Measurements from ENCODE around the gene ITCH.

The ITCH gene

DNA sequence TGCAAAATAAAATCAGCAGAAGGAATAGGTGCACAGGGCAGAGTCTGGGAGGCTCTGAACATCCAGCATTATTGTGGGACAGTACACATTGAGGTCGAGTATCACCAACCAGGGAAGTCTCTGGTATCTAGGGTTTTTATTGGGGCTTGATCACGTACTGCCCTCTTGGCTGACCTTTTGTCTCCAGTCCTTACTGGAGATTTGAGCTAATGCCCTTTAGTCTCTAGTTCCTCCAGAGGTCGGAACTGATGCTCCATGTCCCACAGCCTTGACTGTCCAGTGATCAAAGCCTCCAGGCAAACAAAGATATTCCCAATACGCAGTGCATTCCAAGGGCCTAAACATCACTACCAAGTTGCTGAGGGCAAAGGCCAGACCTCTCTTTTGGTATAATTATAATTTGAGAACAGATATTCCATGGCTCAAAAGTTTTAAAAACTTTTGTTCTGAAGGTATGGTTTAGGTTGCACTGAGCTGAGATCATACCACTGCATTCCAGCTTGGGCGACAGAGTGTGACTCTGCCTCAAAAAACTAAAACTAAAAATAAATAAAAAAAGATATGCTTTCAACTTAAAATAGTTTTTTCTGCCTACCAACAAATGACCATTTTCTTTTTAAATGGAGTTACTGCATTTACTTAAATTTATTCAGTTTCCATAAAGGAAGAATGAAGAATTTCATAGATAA, 96.3 kb downstream of the ITCH start:
- no peak for DNase-seq (ENCODE audit: low read depth)
- H3K4me3 ChIP-seq (ENCODE audit: low read length), result no peak overlapping the region
- TF ChIP-seq, protein P1, sequence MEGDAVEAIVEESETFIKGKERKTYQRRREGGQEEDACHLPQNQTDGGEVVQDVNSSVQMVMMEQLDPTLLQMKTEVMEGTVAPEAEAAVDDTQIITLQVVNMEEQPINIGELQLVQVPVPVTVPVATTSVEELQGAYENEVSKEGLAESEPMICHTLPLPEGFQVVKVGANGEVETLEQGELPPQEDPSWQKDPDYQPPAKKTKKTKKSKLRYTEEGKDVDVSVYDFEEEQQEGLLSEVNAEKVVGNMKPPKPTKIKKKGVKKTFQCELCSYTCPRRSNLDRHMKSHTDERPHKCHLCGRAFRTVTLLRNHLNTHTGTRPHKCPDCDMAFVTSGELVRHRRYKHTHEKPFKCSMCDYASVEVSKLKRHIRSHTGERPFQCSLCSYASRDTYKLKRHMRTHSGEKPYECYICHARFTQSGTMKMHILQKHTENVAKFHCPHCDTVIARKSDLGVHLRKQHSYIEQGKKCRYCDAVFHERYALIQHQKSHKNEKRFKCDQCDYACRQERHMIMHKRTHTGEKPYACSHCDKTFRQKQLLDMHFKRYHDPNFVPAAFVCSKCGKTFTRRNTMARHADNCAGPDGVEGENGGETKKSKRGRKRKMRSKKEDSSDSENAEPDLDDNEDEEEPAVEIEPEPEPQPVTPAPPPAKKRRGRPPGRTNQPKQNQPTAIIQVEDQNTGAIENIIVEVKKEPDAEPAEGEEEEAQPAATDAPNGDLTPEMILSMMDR (conservative IDR thresholded peaks at IDR 0.05; ENCODE audit: low read depth, low read length), result no peak

DNA sequence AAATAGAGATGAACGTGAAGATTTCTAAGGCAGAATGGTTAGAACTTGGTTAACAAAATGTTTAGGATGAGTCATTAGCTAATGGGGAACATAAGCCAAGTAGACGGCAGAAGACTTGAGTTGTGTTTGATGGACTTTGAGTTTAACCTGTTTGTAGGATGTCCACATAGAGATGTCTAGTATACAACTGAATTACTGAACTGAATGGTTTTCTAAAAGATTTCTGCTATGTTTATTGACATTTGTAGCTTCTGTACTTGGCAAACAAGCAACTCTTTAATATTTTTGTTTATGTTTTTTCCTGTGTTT, 98.7 kb downstream of the ITCH start:
- TF ChIP-seq, protein P1 (conservative IDR thresholded peaks at IDR 0.05; ENCODE audit: low read depth, low read length), result no peak
- no peak for DNase-seq (ENCODE audit: low read depth)
- no peak overlapping the region for H3K4me3 ChIP-seq (ENCODE audit: low read length)

DNA sequence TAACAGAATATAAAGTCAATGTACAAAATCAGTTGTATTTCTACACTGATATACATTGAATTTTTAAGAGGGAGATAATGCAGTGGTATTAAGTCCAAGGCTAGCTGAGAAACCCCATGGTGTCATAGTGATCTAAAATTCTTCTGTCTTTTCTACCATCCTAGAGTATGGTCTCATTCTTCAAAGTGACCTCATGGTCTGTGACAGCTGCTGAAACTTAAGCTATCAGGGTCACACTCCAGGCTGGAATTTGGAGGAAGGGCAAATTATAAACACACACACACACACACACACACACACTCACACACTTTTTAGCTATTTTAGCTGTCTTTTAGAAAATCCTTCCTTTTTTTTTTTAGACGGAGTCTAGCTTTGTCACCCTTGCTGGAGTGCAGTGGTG, 105.9 kb downstream of the ITCH start:
- no peak overlapping the region for H3K4me3 ChIP-seq (ENCODE audit: low read length)
- TF ChIP-seq, protein P1 (conservative IDR thresholded peaks at IDR 0.05; ENCODE audit: low read depth, low read length), result no peak
- DNase-seq (ENCODE audit: low read depth), result no peak

DNA sequence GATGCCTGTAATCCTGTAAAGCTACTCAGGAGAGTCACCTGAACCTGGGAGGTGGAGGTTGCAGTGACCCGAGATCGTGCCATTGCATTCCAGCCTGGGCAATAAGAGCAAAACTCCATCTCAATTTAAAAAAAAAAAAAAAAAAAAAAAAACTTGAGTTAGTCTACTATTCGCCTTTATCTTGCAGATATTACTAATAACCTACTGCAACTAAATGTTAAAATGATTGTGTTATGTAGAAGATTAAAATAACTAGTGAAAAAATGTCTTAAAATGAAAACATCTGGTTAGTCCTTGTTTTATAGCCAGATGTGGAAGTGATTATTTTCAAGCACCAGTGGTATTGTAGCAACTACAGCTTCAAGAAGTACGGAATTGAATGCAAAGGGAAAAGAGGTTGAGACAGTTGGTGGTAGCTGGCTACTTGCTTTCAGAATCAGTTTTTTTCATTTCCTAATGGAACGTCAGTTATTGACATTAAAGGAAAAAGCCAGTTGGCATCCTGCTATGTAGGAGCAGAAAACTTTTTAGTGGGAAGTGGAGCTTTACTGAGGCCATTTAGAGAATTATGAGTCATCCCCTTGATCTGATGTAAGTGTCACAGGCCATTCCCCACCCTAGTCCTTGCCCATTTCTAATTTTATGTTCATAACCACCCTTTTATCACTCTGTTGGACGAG, 109.3 kb downstream of the ITCH start:
- H3K4me3 ChIP-seq (ENCODE audit: low read length), result no peak overlapping the region
- TF ChIP-seq, protein P1 (conservative IDR thresholded peaks at IDR 0.05; ENCODE audit: low read depth, low read length), result no peak
- DNase-seq (ENCODE audit: low read depth), result peak; percentile 24

DNA sequence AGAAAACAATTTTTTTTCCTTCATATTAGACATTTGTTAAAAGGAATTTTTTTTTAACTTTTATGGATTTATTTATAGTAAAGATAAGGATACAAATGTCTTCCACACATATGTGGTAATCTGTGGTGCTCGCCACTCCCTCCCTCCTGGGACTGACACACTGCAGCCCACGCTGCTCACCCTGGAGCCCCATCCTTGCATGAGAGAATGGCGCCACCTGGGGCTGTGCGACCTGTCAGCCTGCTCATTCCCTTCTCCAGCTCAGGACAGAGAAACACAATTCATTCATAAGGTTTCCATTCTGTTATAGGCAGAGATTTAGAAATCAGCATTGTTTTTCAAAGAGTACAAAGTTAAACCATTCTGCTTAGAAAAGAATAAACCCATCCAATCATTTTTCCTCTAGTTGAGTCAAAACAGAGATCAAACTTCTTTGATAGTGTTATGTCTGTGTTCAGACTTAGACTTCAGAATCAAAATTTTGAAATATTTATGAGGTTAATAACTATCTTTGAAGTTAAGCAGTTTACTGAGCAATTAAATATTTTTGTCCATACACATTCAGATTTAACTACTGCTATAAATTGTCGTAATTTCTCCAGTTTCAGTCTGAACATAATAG, 110.3 kb downstream of the ITCH start:
- TF ChIP-seq, protein P1 (conservative IDR thresholded peaks at IDR 0.05; ENCODE audit: low read depth, low read length), result peak; percentile 47
- DNase-seq (ENCODE audit: low read depth), result no peak
- no peak overlapping the region for H3K4me3 ChIP-seq (ENCODE audit: low read length)

DNA sequence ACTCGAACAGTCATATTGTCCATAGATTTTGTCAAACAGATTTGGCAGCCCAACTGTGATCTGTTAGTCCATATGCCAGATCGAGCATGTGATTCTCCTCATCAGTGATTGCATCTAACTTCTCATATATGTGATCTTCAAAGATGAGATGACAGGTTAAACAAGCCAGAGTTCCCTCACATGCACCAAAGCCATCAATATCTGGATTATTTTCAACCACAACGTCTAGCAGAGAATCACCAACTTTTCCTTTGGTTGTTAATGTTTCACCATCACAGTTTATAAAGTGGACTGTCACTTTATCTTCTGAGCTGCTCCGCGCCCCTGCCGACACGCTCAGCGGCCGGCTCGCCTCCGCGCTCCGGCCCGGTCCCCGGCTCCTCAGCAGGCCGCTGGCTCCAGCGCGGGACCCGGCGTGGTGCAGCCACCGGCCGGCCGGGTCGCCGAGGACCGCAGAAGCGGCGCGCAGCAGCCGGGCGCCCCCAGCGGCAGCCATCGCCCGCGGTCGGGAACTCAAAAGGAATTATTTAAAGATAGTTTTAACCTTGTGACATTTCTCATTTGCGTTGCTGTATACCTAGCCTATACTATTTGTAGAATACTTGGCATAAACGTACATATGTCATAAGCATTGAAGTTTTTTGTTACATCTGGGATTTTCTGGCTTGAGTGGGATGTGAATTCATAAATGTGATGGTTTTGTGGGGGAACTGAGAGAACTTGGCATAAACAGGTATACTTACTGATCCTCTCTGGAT, 113.1 kb downstream of the ITCH start:
- no peak overlapping the region for H3K4me3 ChIP-seq (ENCODE audit: low read length)
- no peak for DNase-seq (ENCODE audit: low read depth)
- TF ChIP-seq, protein P1 (conservative IDR thresholded peaks at IDR 0.05; ENCODE audit: low read depth, low read length), result peak; percentile 56
